ENCODE results near the gene MBP. TPM values are rescaled to one million over a fixed set of nuclear protein-coding genes. Genes with fewer than 3 reads are reported as not detected.

MBP gene
- total and polyA plus RNA-seq, 2 of the 13 experiments (the other 11 are each of a cell fraction or from before 2014, with no cell fraction given): 5.0 to 8.5 TPM

DNA sequence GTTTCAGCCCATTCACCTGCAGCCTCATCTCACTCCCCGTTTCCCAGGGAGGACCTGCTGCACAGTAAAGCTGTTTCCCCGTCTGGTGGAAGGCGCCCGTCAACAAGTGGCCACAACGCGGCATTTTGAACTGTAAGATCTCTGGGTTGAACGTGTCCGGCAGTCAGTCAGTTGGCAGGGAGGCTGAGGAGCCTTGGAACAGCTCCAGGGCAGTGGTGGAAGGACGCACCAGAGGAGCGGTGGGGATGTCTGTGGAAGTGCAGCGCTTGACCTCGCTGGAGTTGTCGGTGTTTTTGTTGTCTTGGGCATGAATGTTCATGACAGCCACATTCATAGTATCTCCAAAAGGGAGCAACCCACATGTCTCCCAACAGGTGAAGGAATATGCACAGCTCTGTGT lies 31.4 kb upstream of the MBP start:
- 47% methylated on average over 13 of the region's 13 CpGs for WGBS (ENCODE audit: low lambda C conversion rate)
- ChIA-PET POLR2A (no interaction called here), CTCF (ENCODE audit: low intra/inter-chr PET ratio, low total read pairs) (no interaction called here)
- no peaks in the 10 kb centered on the region for H4K20me1 ChIP-seq (ENCODE audit: insufficient read depth, low read length)
- H3K4me3 ChIP-seq (replicated peaks in 1 of 3; ENCODE audit: insufficient read depth in 1 of 3, low read depth in 2 of 3, low read length in 3 of 3): no peak overlapping the region
- FAIRE-seq: no peak
- no peak for DNase-seq (ENCODE audit: low spot score)
- no peak for ATAC-seq
- intact Hi-C loops (cut with micrococcal nuclease; ENCODE audit: unreplicated experiment): no loop called here
- H3K4me2 ChIP-seq (ENCODE audit: low read depth, low read length): no peak overlapping the region
- in situ Hi-C loops (cut with HindIII; ENCODE audit: extremely low pct_ligation_motif_present, low pct_unique_long_range_greater_than_20kb): no loop called here
- no peaks in the 10 kb centered on the region for H3K36me3 ChIP-seq (replicated peaks in 1 of 2; ENCODE audit: control insufficient read depth in 1 of 2, insufficient read depth in 2 of 2, low read length in 2 of 2)
- no TSS peak for BruUV-seq (replicated peaks)
- H3K9me3 ChIP-seq (ENCODE audit: low read length): no peaks in the 10 kb centered on the region
- no peak overlapping the region for H3K27ac ChIP-seq (ENCODE audit: extremely low read length, insufficient read depth, low read length)
- H3K79me2 ChIP-seq (ENCODE audit: insufficient read depth, low read length): no peaks in the 10 kb centered on the region
- H3K4me1 ChIP-seq (ENCODE audit: insufficient read depth, low read length): no peaks in the 10 kb centered on the region
- TF ChIP-seq CTCF (CRISPR knock-in tag; IDR thresholded peaks at IDR 0.05) (no peak), ZNF17 (CRISPR knock-in tag; IDR thresholded peaks at IDR 0.05) (no peak), CHD4 (IDR thresholded peaks at IDR 0.05; ENCODE audit: borderline replicate concordance, low read length) (no peak)
- TF ChIP-seq, protein P1, sequence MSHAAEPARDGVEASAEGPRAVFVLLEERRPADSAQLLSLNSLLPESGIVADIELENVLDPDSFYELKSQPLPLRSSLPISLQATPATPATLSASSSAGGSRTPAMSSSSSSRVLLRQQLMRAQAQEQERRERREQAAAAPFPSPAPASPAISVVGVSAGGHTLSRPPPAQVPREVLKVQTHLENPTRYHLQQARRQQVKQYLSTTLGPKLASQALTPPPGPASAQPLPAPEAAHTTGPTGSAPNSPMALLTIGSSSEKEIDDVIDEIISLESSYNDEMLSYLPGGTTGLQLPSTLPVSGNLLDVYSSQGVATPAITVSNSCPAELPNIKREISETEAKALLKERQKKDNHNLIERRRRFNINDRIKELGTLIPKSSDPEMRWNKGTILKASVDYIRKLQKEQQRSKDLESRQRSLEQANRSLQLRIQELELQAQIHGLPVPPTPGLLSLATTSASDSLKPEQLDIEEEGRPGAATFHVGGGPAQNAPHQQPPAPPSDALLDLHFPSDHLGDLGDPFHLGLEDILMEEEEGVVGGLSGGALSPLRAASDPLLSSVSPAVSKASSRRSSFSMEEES (CRISPR knock-in tag; IDR thresholded peaks at IDR 0.05): no peak
- H3K27me3 ChIP-seq (ENCODE audit: control insufficient read depth in 1 of 2, insufficient read depth in 2 of 2, low read length in 2 of 2): peaks cover 14 to 78% of the 10 kb centered on the region in 2 experiments
- no peak overlapping the region for H2AFZ ChIP-seq (ENCODE audit: low read length)
- H3K9ac ChIP-seq (ENCODE audit: insufficient read depth, low read depth, low read length): no peak overlapping the region

GRCh38 chr18:77162580-77162979 lies 30.0 kb upstream of the MBP start:
- WGBS (ENCODE audit: low lambda C conversion rate): 4% methylated on average over 4 of the region's 8 CpGs
- no peak for DNase-seq (ENCODE audit: low spot score)
- Histone ChIP-seq H4K20me1 (ENCODE audit: insufficient read depth, low read length) (no peaks in the 10 kb centered on the region), H3K9me3 (ENCODE audit: low read length) (no peaks in the 10 kb centered on the region), H3K27me3 (ENCODE audit: control insufficient read depth in 1 of 2, insufficient read depth in 2 of 2, low read length in 2 of 2) (peaks cover 11 to 64% of the 10 kb centered on the region in 2 experiments), H3K4me3 (replicated peaks in 1 of 3; ENCODE audit: insufficient read depth in 1 of 3, low read depth in 2 of 3, low read length in 3 of 3) (no peak overlapping the region), H3K79me2 (ENCODE audit: insufficient read depth, low read length) (no peaks in the 10 kb centered on the region), H3K36me3 (replicated peaks in 1 of 2; ENCODE audit: control insufficient read depth in 1 of 2, insufficient read depth in 2 of 2, low read length in 2 of 2) (no peaks in the 10 kb centered on the region), H2AFZ (ENCODE audit: low read length) (no peak overlapping the region), H3K9ac (ENCODE audit: insufficient read depth, low read depth, low read length) (no peak overlapping the region), H3K27ac (ENCODE audit: extremely low read length, insufficient read depth, low read length) (no peak overlapping the region), H3K4me1 (ENCODE audit: insufficient read depth, low read length) (no peaks in the 10 kb centered on the region), H3K4me2 (ENCODE audit: low read depth, low read length) (no peak overlapping the region)
- no TSS peak for BruUV-seq (replicated peaks)
- CTCF ChIA-PET (ENCODE audit: low intra/inter-chr PET ratio, low total read pairs): no interaction called here
- intact Hi-C loops (cut with micrococcal nuclease; ENCODE audit: unreplicated experiment) (no loop called here), in situ Hi-C loops (cut with HindIII; ENCODE audit: extremely low pct_ligation_motif_present, low pct_unique_long_range_greater_than_20kb) (no loop called here)
- FAIRE-seq: no peak
- no peak for ATAC-seq
- POLR2A ChIA-PET: no interaction called here
- TF ChIP-seq, protein P2, sequence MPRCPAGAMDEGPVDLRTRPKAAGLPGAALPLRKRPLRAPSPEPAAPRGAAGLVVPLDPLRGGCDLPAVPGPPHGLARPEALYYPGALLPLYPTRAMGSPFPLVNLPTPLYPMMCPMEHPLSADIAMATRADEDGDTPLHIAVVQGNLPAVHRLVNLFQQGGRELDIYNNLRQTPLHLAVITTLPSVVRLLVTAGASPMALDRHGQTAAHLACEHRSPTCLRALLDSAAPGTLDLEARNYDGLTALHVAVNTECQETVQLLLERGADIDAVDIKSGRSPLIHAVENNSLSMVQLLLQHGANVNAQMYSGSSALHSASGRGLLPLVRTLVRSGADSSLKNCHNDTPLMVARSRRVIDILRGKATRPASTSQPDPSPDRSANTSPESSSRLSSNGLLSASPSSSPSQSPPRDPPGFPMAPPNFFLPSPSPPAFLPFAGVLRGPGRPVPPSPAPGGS (CRISPR knock-in tag; IDR thresholded peaks at IDR 0.05): no peak
- TF ChIP-seq CTCF (CRISPR knock-in tag; IDR thresholded peaks at IDR 0.05): no peak
- no peak for TF ChIP-seq SYNCRIP (IDR thresholded peaks at IDR 0.05; ENCODE audit: insufficient read depth, low read depth, low read length)
- no peak for TF ChIP-seq NAIF1 (CRISPR knock-in tag; IDR thresholded peaks at IDR 0.05; ENCODE audit: borderline replicate concordance)
- TF ChIP-seq, protein P3, sequence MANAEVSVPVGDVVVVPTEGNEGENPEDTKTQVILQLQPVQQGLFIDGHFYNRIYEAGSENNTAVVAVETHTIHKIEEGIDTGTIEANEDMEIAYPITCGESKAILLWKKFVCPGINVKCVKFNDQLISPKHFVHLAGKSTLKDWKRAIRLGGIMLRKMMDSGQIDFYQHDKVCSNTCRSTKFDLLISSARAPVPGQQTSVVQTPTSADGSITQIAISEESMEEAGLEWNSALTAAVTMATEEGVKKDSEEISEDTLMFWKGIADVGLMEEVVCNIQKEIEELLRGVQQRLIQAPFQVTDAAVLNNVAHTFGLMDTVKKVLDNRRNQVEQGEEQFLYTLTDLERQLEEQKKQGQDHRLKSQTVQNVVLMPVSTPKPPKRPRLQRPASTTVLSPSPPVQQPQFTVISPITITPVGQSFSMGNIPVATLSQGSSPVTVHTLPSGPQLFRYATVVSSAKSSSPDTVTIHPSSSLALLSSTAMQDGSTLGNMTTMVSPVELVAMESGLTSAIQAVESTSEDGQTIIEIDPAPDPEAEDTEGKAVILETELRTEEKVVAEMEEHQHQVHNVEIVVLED (CRISPR knock-in tag; IDR thresholded peaks at IDR 0.05; ENCODE audit: borderline replicate concordance): no peak

All from HepG2 (cell line).